ENCODE results near the gene DTWD2. TPM values are rescaled to one million over a fixed set of nuclear protein-coding genes. Genes with fewer than 3 reads are reported as not detected.
"Not testable (repeated sequence)": the region's sequence is repeated elsewhere in the genome, so short reads cannot be mapped to it uniquely, and the experiment has no call there.

DTWD2 gene
- total RNA-seq, 1 experiment from 2014 or later = 10.9 TPM

DNA sequence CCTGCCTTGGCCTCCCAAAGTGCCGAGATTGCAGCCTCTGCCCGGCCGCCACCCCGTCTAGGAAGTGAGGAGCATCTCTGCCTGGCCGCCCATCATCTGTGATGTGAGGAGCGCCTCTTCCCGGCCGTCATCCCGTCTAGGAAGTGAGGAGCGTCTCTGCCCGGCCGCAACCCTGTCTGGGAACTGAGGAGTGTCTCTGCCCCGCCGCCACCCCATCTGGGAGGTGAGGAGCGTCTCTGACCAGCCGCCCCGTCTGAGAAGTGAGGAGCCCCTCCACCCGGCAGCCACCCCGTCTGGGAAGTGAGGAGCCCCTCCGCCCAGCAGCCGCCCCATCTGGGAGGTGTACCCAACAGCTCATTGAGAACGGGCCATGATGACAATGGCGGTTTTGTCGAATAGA lies 10.5 kb upstream of the DTWD2 start:
- DNase-seq (ENCODE audit: low spot score) = not testable (repeated sequence)

DNA sequence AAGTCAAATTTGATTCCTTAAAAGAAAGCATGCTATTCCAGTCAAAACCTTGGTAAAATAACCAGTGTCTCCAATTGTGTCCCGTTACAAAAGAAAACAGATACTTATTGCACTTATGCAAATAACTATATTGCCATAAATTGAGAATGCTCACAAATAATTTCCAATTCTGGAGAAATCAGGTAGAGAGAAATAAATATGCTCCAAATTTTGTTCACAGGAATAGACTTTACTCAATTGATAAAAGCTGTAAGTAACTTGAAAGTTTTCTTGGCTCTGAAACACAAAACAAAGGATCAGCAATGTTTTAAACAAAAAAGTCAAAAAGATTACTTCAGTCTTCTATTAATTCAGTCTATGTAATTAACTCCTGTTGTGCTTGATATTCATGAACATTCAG lies 7.8 kb upstream of the DTWD2 start:
- no peak for DNase-seq (ENCODE audit: low spot score)

DNA sequence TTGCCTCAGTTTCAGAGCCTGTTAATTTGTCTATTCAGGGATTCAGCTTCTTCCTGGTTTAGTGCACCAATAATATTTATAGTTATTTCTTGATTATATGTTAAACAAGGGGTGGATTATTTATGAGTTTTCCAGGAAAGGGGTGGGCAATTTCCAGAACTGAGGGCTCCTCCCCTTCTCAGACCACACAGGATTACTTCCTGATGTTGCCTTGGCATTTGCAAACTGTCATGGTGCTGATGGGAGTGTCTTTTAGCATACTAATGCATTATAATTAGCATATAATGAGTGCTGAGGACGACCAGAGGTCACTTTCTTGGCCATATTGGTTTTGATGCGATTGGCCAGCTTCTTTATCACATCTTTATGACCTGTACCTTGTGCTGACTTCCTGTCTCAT lies 6.2 kb upstream of the DTWD2 start:
- DNase-seq (ENCODE audit: low spot score) = no peak

DNA sequence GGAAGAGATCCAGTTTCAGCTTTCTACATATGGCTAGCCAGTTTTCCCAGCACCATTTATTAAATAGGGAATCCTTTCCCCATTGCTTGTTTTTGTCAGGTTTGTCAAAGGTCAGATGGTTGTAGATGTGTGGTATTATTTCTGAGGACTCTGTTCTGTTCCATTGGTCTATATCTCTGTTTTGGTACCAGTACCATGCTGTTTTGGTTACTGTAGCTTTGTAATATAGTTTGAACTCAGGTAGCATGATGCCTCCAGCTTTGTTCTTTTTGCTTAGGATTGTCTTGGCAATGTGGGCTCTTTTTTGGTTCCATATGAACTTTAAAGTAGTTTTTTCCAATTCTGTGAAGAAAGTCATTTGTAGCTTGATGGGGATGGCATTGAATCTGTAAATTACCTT lies 4.8 kb upstream of the DTWD2 start:
- not testable (repeated sequence) for DNase-seq (ENCODE audit: low spot score)

DNA sequence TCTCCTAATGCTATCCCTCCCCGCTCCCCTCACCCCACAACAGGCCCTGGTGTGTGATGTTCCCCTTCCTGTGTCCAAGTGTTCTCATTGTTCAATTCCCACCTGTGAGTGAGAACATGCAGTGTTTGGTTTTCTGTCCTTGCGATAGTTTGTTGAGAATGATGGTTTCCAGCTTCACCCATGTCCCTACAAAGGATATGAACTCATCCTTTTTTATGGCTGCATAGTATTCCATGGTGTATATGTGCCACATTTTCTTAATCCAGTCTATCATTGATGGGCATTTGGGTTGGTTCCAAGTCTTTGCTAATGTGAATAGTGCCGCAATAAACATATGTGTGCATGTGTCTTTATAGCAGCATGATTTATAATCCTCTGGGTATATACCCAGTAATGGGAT lies 3.7 kb upstream of the DTWD2 start:
- not testable (repeated sequence) for DNase-seq (ENCODE audit: low spot score)

DNA sequence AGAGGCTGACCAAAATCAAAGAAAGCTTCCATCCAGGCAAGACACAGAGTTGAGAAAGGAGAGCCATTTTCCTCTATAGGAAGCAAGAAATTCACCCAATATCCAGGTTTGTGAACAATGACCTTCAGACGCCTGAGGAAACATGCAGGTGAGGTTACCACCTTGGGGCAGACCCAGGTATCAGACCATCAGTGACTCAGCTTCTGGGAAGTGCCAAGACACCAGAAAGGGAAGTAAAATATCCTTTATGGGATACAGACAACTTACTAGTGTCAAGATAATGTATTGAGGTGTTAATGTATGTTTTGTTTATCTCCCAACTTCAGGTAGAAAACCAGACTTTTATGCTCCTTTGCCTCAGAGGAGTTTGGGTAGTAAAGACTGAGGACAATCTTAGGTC lies 2.2 kb upstream of the DTWD2 start:
- no peak for DNase-seq (ENCODE audit: low spot score)

DNA sequence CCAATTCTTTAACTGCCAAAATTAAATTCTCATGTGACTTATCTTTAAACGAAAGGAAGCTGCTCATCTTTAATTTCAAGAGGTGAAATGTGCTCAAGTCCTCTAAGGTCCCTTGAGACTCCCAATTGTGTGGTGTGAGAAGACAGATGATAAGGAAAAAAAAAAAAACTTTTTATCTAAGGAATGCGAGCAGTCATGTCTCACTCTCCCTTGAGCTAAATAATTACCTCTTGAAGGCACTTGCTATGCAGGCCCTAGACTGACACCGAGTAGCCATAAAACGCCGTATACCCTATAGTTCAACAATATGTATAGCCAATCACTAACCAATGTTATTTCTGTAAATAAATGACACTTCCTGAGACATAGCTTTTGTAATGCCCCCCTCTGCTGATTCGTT lies 1.5 kb upstream of the DTWD2 start:
- no peak for DNase-seq (ENCODE audit: low spot score)

DNA sequence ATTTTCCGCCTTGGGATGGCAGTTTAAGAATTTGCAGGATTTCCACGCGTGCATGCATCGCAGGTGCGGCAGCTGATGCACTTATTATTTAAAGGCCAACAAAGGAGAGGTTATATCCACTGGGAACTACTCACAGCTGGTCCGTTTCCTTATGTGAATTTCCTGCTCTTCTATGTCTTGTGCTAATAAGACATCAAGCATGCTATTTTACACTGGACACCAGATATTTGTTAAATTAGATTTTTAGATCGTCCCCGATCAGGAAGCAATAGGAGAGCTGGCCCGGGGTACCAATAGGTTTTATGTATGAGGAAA lies 476 bp upstream of the DTWD2 start:
- DNase-seq (ENCODE audit: low spot score) = peak; percentile 74

DNA sequence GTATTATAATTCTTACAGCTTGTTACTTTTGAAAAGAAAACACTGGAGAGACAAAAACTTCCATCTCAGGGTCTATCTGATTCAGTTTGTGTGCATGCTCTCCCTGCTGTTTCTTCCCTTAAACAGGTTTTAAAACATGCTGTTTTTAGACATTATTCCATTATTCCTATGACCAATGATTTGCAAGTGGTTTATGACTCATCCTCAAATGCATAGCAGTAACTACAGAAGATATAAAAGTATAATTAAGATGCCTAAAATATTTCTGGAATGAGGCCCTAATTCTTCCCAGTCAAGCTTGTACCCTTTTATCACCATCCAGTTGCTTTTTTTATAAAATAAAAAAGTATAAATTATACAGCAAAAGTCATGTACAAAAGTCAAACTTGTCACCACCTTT lies 3.7 kb downstream of the DTWD2 start:
- no peak for DNase-seq (ENCODE audit: low spot score)

DNA sequence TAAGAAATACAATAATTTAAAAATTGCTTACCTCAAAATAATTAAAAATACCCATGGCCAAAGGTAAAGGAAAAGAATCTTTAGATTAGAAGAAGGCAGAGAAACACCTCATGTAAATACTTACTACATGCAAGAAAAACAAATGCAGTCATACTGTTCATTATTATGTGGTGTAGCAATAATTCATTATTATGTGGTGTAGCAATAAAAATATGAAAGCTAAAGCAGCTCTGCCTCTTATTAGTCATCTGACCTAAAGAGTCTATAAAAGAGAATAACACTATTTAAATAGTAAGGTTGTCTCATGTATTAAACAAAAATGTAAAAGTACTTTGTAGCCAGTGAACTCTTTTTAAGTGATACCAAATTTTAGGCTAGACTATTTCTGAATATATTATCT lies 6.6 kb downstream of the DTWD2 start:
- DNase-seq (ENCODE audit: low spot score) = no peak

DNA sequence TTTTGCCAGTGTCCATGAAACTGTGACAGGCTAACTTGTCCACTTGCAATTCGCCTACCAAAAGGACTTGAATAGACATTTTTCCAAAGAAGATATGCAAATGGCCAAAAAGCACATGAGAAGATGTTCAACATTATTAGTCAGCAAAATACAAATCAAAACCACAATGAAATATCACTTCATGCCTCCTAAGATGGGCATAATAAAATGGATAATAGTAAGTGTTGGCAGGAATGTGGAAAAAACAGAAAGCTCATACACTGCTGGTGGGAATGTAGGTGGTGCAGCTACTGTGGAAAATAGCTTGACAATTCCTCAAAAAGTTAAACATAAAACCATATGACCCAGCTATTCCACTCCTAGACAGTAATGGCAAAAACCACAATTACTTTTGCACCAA lies 7.9 kb downstream of the DTWD2 start:
- DNase-seq (ENCODE audit: low spot score) = no peak

DNA sequence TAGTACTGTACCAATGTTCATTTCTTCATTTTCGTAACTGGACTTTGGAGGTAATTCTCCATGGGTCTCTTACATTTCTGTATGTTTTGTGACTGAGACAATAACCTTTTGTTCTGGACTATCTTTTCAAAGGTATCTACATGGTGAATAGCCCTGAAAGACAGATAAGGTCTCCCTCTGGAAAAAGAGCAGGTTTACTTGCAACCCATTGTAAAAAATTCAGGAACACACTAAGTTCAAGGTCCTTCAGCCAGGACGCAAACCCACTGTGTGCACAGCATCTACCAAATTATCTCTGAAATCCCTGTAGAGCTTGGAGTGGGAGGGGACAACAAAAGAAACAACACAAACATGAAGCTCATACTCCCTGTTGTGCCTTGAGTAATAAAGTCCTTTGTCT lies 8.3 kb downstream of the DTWD2 start:
- DNase-seq (ENCODE audit: low spot score) = no peak

DNA sequence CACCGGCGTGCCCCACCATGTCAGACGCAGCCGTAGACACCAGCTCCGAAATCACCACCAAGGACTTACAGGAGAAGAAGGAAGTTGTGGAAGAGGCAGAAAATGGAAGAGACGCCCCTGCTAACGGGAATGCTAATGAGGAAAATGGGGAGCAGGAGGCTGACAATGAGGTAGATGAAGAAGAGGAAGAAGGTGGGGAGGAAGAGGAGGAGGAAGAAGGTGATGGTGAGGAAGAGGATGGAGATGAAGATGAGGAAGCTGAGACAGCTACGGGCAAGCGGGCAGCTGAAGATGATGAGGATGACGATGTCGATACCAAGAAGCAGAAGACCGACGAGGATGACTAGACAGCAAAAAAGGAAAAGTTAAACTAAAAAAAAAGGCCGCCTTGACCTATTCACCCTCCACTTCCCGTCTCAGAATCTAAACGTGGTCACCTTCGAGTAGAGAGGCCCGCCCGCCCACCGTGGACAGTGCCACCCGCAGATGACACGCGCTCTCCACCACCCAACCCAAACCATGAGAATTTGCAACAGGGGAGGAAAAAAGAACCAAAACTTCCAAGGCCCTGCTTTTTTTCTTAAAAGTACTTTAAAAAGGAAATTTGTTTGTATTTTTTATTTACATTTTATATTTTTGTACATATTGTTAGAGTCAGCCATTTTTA lies 14.4 kb downstream of the DTWD2 start:
- DNase-seq (ENCODE audit: low spot score) = not testable (repeated sequence)

DNA sequence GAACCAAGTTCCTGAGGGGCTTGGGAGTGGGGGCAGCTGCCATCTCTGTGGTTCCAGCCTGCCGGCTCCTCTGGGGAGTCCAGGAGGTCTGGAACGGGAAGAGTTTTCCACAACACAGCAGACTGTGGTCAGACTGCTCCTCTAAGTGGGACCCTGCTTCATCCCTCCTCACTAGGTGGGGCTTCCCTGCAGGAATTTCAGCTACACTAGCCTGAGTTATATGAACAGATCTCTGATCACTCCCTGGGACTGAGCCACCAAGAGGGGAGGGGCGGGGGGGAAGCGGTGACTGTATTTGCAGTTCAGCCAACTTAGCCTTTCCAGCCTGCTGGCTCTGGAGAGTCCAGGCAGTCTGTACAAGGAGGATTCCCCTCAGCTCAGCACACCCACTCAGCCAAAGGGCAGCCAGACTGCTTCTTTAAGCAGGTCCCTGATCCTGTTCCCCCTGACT lies 19.4 kb downstream of the DTWD2 start:
- DNase-seq (ENCODE audit: low spot score) = no peak

DNA sequence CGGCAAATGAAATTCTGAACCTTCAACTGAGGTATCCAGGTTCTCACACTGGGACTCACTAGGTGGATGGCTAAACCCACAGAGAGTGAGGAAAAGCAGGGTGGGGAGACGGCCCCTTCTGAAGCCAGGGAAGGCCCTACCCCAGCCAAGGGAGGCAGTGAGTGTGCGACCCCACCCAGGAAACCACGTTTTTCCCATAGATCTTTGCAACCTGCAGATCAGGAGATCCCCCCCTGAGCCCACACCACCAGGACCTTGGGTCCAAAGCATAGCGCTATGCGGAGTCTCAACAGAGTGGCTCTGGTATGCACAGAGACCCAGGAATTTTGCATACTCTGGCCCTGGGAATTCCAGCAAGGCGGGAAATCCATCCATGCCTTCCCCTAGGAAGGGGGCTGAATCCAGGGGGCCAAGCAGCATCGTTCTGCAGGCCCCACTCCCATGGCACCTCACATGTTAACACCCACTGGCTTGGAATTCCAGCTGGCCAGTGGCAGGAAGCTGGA lies 19.9 kb downstream of the DTWD2 start:
- DNase-seq (ENCODE audit: low spot score) = no peak

DNA sequence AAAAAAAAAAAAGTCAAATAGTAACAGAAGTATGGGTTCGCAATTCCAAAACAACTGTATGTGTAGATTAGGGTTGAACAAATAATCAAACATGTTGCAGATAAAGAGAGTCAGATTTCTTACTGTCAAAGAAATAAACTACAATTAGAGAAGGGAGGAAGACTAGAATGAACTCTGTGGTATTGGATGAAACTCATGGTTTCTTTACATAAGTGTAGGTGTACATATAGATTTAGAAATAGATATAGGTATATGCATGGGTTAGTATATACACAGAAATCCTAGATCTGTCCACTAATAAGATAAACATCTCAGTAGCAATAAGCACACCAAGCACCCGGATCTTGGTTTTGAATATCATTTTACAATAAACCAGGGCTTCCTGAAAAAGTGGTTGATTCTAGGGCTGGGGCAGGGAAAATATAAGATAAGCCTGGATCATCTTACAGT lies 21.3 kb downstream of the DTWD2 start:
- no peak for DNase-seq (ENCODE audit: low spot score)

DNA sequence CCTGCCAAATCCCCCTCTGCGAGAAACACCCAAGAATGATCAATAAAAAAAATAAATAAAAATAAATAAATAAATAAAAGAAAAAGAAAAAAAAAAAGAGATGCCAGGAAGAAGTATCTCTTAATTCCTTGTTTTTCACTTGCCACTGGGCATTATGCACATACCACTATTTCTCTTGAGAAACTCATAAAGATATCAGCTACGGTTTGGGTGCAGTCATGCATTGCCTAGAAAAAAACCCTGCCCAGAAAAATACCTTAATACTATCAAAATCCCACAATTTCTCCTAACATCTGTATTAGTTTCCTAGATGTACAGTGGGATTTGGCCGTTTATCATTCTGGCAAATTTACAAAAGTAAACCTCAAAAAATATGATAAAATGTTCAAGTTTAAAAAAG lies 22.5 kb downstream of the DTWD2 start:
- no peak for DNase-seq (ENCODE audit: low spot score)

DNA sequence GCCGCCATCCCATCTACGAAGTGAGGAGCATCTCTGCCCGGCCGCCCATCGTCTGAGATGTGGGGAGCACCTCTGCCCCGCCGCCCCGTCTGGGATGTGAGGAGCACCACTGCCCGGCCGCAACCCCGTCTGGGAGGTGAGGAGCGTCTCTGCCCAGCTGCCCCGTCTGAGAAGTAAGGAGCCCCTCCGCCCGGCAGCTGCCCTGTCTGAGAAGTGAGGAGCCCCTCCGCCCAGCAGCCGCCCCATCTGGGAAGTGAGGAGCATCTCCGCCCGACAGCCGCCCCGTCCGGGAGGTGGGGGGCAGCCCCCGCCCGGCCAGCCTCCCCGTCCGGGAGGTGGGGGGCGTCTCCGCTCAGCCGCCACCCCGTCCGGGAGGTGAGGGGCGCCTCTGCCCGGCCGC lies 23.4 kb downstream of the DTWD2 start:
- DNase-seq (ENCODE audit: low spot score) = not testable (repeated sequence)

DNA sequence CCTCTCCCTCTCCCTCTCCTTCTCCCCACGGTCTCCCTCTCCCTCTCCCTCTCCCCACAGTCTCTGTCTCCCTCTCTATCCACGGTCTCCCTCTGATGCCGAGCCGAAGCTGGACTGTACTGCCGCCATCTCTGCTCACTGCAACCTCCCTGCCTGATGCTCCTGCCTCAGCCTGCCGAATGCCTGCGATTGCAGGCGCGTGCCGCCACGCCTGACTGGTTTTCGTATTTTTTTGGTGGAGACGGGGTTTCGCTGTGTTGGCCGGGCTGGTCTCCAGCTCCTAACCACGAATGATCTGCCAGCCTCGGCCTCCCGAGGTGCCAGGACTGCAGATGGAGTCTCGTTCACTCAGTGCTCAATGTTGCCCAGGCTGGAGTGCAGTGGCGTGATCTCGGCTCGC lies 24.0 kb downstream of the DTWD2 start:
- not testable (repeated sequence) for DNase-seq (ENCODE audit: low spot score)

DNA sequence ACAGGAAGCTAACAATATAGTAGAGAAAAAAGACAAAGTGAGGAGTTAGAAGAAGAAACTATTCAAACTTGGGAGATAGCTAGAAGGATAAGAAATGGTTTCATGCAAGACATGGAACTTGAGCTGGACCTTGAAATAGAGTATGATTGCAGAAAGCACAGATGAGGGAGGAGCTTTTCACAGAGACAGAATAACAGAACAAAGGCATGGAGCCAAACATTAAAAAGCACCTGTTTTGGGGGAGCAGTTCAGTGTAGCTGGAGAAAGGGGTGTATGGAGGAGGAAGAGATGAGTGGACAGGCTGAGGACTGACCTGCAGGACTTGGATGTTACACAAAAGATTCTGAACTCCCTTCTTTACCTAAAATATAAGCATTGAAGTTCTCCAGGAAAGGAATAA lies 25.2 kb downstream of the DTWD2 start:
- DNase-seq (ENCODE audit: low spot score) = no peak

DNA sequence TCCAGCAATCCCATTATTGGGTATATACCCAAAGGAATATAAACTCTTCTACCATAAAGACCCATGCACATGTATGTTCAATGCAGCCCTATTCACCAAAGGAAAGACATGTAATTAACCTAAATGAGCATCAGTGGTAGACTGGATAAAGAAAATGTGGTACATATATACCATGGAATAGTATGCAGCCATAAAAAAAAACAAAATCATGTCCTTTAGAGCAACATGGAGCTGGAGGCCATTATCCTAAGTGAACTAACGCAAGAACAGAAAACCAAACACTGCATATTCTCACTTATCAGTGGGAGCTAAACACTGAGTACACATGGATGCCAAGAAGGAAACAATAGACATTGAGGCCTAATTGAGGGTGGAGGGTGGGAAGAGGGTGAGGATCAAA lies 27.8 kb downstream of the DTWD2 start:
- DNase-seq (ENCODE audit: low spot score) = no peak

DNA sequence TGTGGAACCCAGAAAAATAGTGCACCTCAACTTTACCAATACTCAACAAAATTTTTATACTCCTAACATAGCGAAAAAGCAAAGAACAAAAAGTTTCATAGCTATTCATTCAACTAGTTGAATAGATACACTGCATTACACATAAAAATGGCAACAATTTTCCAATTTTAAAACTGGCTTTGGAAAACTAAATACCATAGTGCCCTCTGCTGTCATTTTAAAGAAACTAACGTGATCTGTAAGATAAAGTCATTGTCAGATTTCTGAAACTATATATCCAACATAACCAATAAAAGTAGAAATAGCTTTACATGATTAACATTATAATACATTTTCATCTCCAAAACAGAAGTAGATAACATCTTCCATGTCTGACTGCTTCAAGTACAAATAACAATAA lies 31.6 kb downstream of the DTWD2 start:
- peak; percentile 47 for DNase-seq (ENCODE audit: low spot score)

DNA sequence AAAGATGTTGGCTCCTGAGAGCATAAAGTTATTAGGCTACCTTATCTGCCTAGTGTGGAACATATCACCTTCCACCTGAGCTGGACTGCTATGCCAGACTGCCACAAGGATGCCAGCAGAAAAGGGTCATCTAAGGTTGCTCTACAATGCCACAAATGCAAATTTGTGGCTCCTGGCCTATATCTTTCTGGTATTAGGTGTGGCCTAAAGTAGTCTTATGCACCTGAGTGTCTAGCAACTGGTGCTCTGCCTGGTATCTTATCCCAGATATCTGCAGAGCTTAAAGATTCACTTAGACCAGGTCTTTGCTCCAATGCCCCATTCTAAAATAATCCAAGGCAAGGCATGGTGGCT lies 34.7 kb downstream of the DTWD2 start:
- no peak for DNase-seq (ENCODE audit: low spot score)

DNA sequence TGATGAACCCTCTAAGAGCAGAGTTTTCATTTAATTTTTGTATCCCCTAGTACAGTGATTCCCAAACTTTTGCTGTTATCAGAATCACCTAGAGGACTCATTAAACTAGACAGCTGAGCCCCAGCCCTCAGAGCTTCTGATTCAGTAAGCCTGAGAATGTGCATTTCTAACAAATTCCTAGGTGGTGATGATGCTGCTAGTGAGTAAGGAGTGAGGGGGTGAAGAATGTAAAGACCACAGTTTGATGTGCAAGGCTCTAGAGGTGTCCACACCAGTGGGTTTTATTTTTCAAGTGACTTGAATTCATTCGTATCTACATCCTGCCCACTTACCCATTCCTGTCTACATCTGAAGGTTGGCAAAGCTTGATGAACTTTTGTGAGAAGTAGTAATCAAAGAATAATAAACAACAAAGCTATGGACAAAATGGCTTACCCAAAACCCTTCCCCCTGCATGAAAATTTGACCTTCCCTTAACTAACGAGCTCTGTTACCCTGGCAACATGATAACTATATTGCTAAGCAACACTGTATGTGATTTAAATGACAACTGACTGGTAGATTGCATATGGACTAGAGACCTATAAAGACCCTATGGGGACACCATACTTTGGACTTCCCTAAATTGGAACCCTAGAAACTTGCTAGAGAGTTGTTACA lies 35.2 kb downstream of the DTWD2 start:
- no peak for DNase-seq (ENCODE audit: low spot score)
